Loucy (cell line): ENCODE data around the gene GNAI1.

Source experiments
- CTCF ChIP-seq: fragments of 200-600 bp; sonication (generic); conservative IDR thresholded peaks from 2 replicates; pipeline ENCODE4 v1.5.1; 2014; ENCODE audit warnings: mild to moderate bottlenecking, antibody characterized with exemption, low read length
- EZH2phosphoT487 ChIP-seq: fragments of 200-600 bp; IDR thresholded peaks from 2 replicates; pipeline ENCODE4 v1.6.1; 2018; ENCODE audit warnings: antibody characterized with exemption, mild to moderate bottlenecking, moderate library complexity, borderline replicate concordance

GRCh38 chr7:80100254-80100653 is 34.4 kb upstream of the GNAI1 start:
- TF ChIP-seq CTCF = no peak
- TF ChIP-seq EZH2phosphoT487 = no peak
